Cardiac atrium fibroblast (primary cell): ENCODE results near the gene KANK2. TPM values are rescaled to one million over a fixed set of nuclear protein-coding genes. Genes with fewer than 3 reads are reported as not detected.

Experiments
- total RNA-seq: library from RNA; depleted of rRNA; stranded (reverse); fragments of >200 nt; gene quantifications from 2 replicates; pipeline ENCODE4 v1.2.3, GENCODE V29; 2015

The KANK2 gene
- total RNA-seq: 157 and 175 TPM in 2 replicates

DNA sequence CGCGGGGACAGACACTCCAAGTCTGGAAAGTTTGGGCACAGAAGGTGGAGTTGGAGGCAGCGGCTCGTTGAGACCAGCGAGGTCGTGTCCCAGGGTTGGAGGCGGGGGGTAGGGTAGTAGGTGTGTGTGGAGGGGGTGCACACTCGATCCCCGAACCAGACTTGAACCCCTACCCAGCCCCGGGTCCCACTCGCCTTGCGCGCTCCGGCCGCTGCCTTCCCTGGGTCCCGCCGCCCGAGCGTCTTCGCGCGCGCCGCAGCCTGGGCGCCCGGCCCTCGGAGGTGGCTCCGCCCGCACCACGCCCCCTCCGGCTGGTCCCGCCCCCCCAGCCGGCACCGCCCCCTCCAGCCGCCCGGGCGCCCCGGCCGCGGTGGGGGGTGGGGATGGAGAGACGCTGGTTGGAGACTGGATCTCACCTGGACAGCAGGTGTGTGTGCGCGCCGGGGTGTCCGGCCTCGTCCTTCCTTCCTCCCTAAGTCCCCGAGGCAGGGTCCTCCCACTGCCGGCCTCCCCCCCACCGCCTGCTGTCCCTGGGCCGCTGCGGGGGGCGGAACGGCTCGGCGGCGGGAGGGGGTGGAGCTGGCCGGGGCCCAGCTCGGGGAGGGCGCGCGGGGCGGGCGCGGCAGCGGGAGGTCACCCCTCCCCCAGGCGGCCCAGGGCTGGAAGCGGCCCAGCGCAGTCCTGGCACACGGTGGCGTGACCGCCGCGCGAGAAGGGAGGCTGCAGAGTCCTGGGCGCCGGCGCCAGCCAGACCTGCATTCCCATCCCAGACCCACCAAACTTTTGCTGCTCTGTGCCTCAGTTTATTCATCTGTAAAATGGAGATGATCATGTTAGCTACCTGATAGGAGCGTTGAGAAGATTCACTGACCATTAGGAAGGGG is at the start of gene KANK2:
TSS of gene KANK2 (minus strand) at position 255 of the 884 bp plus-strand sequence. CDS start 3,034 bp downstream, outside the sequence.

GRCh38 chr19:11239377-11240000 is 42.1 kb upstream of the KANK2 start, which contains the start of gene ANGPTL8:
Gene ANGPTL8 (plus strand): TSS chr19:11239619. CDS start chr19:11239638, 19 bp downstream.

GRCh38 chr19:11155373-11156120 is 41.8 kb downstream of the KANK2 start, which contains the start of gene SPC24:
Gene SPC24 (minus strand): TSS chr19:11155782. CDS start chr19:11155776, 6 bp downstream.

Other genes with a start within 250 kb of the KANK2 start
- 57.0 and 89.9 TPM in 2 replicates for gene SMARCA4, start 236.5 kb downstream of the KANK2 start, total RNA-seq
- 199 and 240 TPM in 2 replicates for gene LDLR, start 108.1 kb downstream of the KANK2 start, total RNA-seq
- 5.0 and 13.5 TPM in 2 replicates for gene SPC24, start 41.8 kb downstream of the KANK2 start, total RNA-seq
- gene ANGPTL8, start 42.1 kb upstream of the KANK2 start, total RNA-seq: not detected in 2 replicates
- gene DOCK6, start 65.0 kb upstream of the KANK2 start, total RNA-seq: 25.1 and 29.4 TPM in 2 replicates
- gene TSPAN16, start 98.6 kb upstream of the KANK2 start, total RNA-seq: not detected in 2 replicates
- gene RAB3D, start 142.1 kb upstream of the KANK2 start, total RNA-seq: 16.4 and 25.6 TPM in 2 replicates
- gene TMEM205, start 148.7 kb upstream of the KANK2 start, total RNA-seq: 105 and 189 TPM in 2 replicates
- 7.6 and 8.1 TPM in 2 replicates for gene CCDC159, start 149.0 kb upstream of the KANK2 start, total RNA-seq
- 54.5 and 59.3 TPM in 2 replicates for gene PLPPR2, start 157.9 kb upstream of the KANK2 start, total RNA-seq
- 0.18 and 1.3 TPM in 2 replicates for gene SWSAP1, start 177.1 kb upstream of the KANK2 start, total RNA-seq
- 11.4 and 11.5 TPM in 2 replicates for gene EPOR, start 186.8 kb upstream of the KANK2 start, total RNA-seq
- gene RGL3, start 221.8 kb upstream of the KANK2 start, total RNA-seq: 6.0 and 7.2 TPM in 2 replicates
- 0.65 TPM in 1 of 2 replicates, not detected in the other for gene ODAD3, start 237.6 kb upstream of the KANK2 start, total RNA-seq
- gene PRKCSH, start 238.1 kb upstream of the KANK2 start, total RNA-seq: 247 and 249 TPM in 2 replicates